Transverse colon (tissue), 4 donors: Measurements from ENCODE around the gene CSRNP2. TPM values are rescaled to one million over a fixed set of nuclear protein-coding genes. Genes with fewer than 3 reads are reported as not detected.
A peak's percentile ranks its signal among the peaks of the same experiment; 100 is the strongest.

Experiments used
- DNase-seq: peaks from one replicate; pipeline ENCODE4 v3.0.0-alpha.2; 2019
- H3K27ac ChIP-seq, 4 donors: fragments of 200-600 bp; sonication (generic); 2 replicates each; pipeline ENCODE4 v1.5.1; 2016 to 2018; ENCODE audit warnings: inconsistent platforms in 4 of 4
- H3K27me3 ChIP-seq: fragments of 200-600 bp; sonication (generic); 2 replicates; pipeline ENCODE4 v1.5.1; 2017; ENCODE audit warnings: inconsistent platforms
- H3K36me3 ChIP-seq, 4 donors: fragments of 200-600 bp; sonication (generic); 2 replicates each; pipeline ENCODE4 v1.5.1; 2017 to 2019; ENCODE audit warnings: inconsistent platforms in 4 of 4
- H3K4me1 ChIP-seq, 4 donors: fragments of 200-600 bp; sonication (generic); 2 replicates each; pipeline ENCODE4 v1.5.1; 2017 to 2020; ENCODE audit warnings: inconsistent platforms in 4 of 4
- H3K4me3 ChIP-seq, 4 donors: fragments of 200-600 bp; sonication (generic); 1 replicate in 1 of 4; 2 replicates in 3 of 4; pipeline versions ENCODE4 v1.5.1 to v1.6.1; 2017 to 2019; ENCODE audit warnings: inconsistent platforms in 4 of 4
- H3K9me3 ChIP-seq, 2 donors: fragments of 200-600 bp; sonication (generic); 2 replicates each; pipeline ENCODE4 v1.5.1; 2017 to 2019; ENCODE audit warnings: inconsistent platforms in 2 of 2
- EP300 ChIP-seq: sonication (generic); formaldehyde crosslinking; IDR thresholded peaks from one replicate; pipeline ENCODE4 v1.6.1; 2017; ENCODE audit warnings: antibody characterized with exemption, low read depth
- POLR2A ChIP-seq: fragments of 450-650 bp; IDR thresholded peaks from one replicate; pipeline ENCODE4 v1.6.1; 2016; ENCODE audit warnings: antibody characterized with exemption, mild to moderate bottlenecking, moderate library complexity
- POLR2AphosphoS5 ChIP-seq, 3 donors: sonication (generic); formaldehyde crosslinking; IDR thresholded peaks; one replicate each; pipeline ENCODE4 v1.6.1; 2016; ENCODE audit warnings: antibody characterized with exemption in 3 of 3
- WGBS, 2 donors: methylation state at CpG; one replicate each; pipeline ENCODE4 v1.1.5; 2018; ENCODE audit warnings: low coverage in 1 of 2; 5-methylcytosine and 5-hydroxymethylcytosine counted together
- in situ Hi-C, 4 donors: fragments of 200-750 bp; cut with MboI; loops; one replicate each; pipeline versions ENCODE4 v1.15.0 to v1.15.1; 2017; ENCODE audit warnings: low sequenced_read_pairs in 3 of 4, low pct_ligation_motif_present in 1 of 4, low pct_unique_long_range_greater_than_20kb in 1 of 4
- intact Hi-C: fragments of 100-400 bp; cut with DNase I; formaldehyde crosslinking; loops from one replicate; pipeline ENCODE4 v1.15.1; 2023; ENCODE audit warnings: low total_unique reads
- total RNA-seq, 4 donors: library from RNA; depleted of rRNA; stranded (reverse); fragments of >200 nt; gene quantifications; one replicate each; pipeline ENCODE4 v1.1.0, GENCODE V29; 2016
- TF ChIP-seq, protein P1 (sequence below), 5 experiments: fragments of 200-600 bp in 3 of 5; fragments of 450-650 bp in 2 of 5; sonication (generic) in 3 of 5; IDR thresholded peaks; 1 replicate in 2 of 5; 2 replicates in 3 of 5; pipeline ENCODE4 v1.5.1; 2016 to 2017; ENCODE audit warnings: antibody characterized with exemption in 5 of 5, inconsistent platforms in 3 of 5, mild to moderate bottlenecking in 2 of 5, moderate library complexity in 1 of 5

CSRNP2 gene, protein sequence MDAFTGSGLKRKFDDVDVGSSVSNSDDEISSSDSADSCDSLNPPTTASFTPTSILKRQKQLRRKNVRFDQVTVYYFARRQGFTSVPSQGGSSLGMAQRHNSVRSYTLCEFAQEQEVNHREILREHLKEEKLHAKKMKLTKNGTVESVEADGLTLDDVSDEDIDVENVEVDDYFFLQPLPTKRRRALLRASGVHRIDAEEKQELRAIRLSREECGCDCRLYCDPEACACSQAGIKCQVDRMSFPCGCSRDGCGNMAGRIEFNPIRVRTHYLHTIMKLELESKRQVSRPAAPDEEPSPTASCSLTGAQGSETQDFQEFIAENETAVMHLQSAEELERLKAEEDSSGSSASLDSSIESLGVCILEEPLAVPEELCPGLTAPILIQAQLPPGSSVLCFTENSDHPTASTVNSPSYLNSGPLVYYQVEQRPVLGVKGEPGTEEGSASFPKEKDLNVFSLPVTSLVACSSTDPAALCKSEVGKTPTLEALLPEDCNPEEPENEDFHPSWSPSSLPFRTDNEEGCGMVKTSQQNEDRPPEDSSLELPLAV
- total RNA-seq = 10 to 100 TPM; 14.3 to 69.6 (median 25.5) TPM

DNA sequence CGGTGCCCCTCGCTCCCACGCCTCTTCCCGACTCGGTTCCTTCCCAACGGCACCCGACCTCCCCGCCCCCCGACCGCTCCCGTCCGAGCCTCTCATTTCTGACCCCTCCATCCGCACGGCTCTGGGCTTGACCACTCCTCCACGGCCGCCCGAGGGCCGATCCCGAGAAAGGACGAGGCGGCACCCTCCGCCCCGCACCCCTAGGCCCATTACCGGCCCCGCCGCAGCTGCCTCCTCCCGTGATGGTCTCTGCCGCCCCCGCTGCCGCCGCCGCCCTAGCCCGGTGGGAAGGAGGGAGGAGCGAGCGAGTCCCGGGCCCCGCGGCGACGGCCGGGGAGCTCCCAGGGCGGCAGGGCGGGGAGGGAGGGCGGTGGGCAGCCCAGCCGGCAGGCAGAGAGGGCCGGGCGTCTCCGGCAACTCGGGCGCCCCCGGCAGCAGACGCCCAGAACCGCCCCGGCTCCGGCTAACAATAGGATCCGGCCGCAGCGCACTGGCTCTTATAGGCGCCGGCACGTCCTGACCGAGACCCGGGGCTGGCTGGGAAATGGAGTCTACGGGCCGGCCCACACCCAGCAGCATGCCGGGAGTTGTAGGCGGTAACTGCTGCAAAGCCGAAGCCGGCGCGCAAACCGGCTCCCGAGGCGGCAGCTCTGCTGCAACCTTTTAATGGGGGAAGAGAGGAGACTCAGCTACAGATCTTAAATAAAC lies at the start of gene CSRNP2:
Gene CSRNP2, minus strand, starts transcription at position 471 of the 708 bp plus-strand sequence. CDS start 7,035 bp downstream, outside the sequence.
- TF ChIP-seq POLR2A (peak; percentile 97), POLR2AphosphoS5 (IDR thresholded peaks at IDR 0.05) (peak; percentile 99), EP300 (no peak)
- TF ChIP-seq, protein P1, sequence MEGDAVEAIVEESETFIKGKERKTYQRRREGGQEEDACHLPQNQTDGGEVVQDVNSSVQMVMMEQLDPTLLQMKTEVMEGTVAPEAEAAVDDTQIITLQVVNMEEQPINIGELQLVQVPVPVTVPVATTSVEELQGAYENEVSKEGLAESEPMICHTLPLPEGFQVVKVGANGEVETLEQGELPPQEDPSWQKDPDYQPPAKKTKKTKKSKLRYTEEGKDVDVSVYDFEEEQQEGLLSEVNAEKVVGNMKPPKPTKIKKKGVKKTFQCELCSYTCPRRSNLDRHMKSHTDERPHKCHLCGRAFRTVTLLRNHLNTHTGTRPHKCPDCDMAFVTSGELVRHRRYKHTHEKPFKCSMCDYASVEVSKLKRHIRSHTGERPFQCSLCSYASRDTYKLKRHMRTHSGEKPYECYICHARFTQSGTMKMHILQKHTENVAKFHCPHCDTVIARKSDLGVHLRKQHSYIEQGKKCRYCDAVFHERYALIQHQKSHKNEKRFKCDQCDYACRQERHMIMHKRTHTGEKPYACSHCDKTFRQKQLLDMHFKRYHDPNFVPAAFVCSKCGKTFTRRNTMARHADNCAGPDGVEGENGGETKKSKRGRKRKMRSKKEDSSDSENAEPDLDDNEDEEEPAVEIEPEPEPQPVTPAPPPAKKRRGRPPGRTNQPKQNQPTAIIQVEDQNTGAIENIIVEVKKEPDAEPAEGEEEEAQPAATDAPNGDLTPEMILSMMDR (IDR thresholded peaks at IDR 0.05) = peak in 1 of 5 experiments; percentile 2
- H3K9me3 ChIP-seq = no peaks in the 10 kb centered on the region
- 0% methylated on average over 9 to 69 of the region's 74 CpGs for WGBS, 2 donors
- peaks cover 8 to 23% (median 15%) of the 10 kb centered on the region in 4 donors for H3K4me1 ChIP-seq
- intact Hi-C loops (no loop called here), in situ Hi-C loops (no loop called here)
- peak within 1 kb of the TSS; percentile 94 to 99 (median 96) for H3K27ac ChIP-seq
- H3K36me3 ChIP-seq = no peaks in the 10 kb centered on the region
- peak within 1 kb of the TSS; percentile 81 to 99 (median 91) for H3K4me3 ChIP-seq
- H3K27me3 ChIP-seq = no peaks in the 10 kb centered on the region
- DNase-seq = peak; percentile 97

DNA sequence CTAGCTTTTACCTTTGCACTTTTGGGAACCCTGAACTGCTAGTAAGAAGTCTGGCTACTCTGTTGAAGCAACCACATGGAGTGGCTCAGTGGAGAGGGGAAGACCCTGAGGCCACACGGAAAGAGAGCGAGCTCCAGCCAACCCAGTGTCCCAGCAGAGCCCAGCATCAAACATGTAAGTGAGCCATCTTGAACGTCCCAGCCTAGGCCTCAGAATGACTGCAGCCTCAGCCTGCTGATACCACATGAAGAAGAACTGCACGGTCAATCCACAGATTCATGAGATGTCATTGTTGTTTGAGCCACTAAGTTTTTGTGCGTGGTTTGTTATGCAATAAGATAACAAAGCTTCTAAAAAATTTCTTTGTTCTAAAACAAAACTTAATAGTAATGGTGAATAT lies 49.3 kb upstream of the CSRNP2 start:
- H3K36me3 ChIP-seq = peaks cover 0 to 6% (median 0%) of the 10 kb centered on the region in 4 donors

DNA sequence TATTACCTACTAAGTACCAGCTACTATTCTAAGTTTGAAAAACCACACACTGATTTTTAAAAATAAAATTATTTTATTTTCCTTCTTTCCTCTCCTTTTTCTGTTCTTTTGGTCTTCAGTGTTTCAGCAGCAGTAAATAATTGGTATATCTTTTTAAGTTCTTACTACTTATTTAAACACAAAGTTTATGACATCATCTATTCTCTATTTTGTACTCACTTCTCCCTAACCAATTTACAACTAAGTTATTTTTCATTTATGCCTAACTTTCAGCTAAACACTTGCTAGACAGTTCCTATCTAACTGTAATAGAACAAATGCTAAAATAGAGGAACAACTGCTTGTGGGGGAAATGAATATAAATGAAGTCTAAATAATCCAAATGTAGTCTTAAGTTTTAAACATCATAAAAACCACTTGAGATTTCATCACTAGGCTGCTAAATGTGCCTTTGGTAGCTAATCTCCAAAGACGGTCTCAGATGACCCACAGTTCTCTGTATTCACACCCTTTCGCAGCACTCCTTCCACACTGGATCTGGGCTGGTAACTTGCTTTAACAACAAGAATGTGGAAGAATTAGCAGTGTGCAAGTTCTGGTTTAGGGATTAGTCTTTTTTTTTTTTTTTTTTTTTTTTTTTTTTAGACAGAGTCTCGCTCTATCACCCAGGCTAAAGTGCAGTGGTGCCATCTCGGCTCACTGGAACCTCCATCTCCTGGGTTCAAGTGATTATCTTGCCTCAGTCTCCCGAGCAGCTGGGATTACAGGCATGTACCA lies 48.5 kb upstream of the CSRNP2 start:
- H3K27me3 ChIP-seq = no peaks in the 10 kb centered on the region
- no peak overlapping the region for H3K4me3 ChIP-seq
- intact Hi-C loops (no loop called here), in situ Hi-C loops (no loop called here)
- peaks cover 0 to 15% (median 0%) of the 10 kb centered on the region in 4 donors for H3K4me1 ChIP-seq
- no peak overlapping the region for H3K27ac ChIP-seq
- WGBS, 2 donors = 75 to 92% methylated on average over 2 to 5 of the region's 5 CpGs
- TF ChIP-seq POLR2A (no peak), EP300 (no peak), POLR2AphosphoS5 (IDR thresholded peaks at IDR 0.05) (no peak)
- TF ChIP-seq, protein P1 (IDR thresholded peaks at IDR 0.05) = no peak
- no peaks in the 10 kb centered on the region for H3K9me3 ChIP-seq
- no peak for DNase-seq
- H3K36me3 ChIP-seq = no peaks in the 10 kb centered on the region

More for the DNA sequence above, 49.3 kb upstream of the CSRNP2 start:
- no peak overlapping the region for H3K27ac ChIP-seq
- TF ChIP-seq EP300 (no peak), POLR2A (no peak), POLR2AphosphoS5 (IDR thresholded peaks at IDR 0.05) (no peak)
- TF ChIP-seq, protein P1 (IDR thresholded peaks at IDR 0.05) = no peak
- H3K9me3 ChIP-seq = no peaks in the 10 kb centered on the region
- H3K4me3 ChIP-seq = no peak overlapping the region
- in situ Hi-C loops = no loop called here
- 66 to 86% methylated on average over 1 to 5 of the region's 5 CpGs for WGBS, 2 donors
- no peaks in the 10 kb centered on the region for H3K27me3 ChIP-seq
- peaks cover 0 to 15% (median 0%) of the 10 kb centered on the region in 4 donors for H3K4me1 ChIP-seq
- DNase-seq = no peak
- intact Hi-C loops = no loop called here
